HG03342 (cell line): Measurements from ENCODE around the gene SELENOS.

Experiments
- ATAC-seq: cut with Tn5 transposase; IDR thresholded peaks from one replicate; pipeline ENCODE4 v1.9.1; 2021; ENCODE audit warnings: mild to moderate bottlenecking, moderate library complexity; ENCODE audit not compliant: unreplicated experiment

SELENOS gene

DNA sequence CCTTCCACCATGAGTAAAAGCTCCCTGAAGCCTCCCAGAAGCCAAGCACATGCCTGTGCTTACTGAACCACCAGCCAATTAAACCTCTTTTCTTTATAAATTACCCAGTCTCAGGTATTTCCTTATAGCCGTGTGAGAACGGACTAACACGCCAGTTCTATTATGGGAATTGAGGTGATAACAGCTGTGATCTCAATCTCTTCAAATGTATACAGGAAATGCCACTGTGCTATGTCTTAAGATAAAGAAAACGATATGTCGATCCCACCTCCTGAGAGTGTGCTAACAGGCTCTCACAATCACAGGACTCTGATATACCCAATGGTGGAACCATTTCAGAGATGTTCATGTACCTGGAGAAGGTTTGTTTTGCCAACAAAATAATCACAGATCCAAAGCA lies 51.6 kb downstream of the SELENOS start:
- ATAC-seq: no peak
